A673 (cell line): ENCODE results near the gene RNF123.

Source experiments
- CTCF ChIP-seq: fragments of 300-800, 200-600 bp; sonication (generic); conservative IDR thresholded peaks from 2 replicates; pipeline ENCODE4 v1.5.1; 2017; ENCODE audit warnings: low read depth, mild to moderate bottlenecking, antibody characterized with exemption, low read length, moderate library complexity, mixed read lengths
- EZH2 ChIP-seq: fragments of 200-600 bp; sonication (generic); IDR thresholded peaks from 2 replicates; pipeline ENCODE4 v1.6.1; 2017; ENCODE audit warnings: borderline replicate concordance, low read depth, mild to moderate bottlenecking, mixed read lengths, antibody characterized with exemption, low read length; ENCODE audit not compliant: poor library complexity, severe bottlenecking

- TF ChIP-seq CTCF (no peak), EZH2 (no peak)
Observed at GRCh38 chr3:49657208-49657915, 32.0 kb upstream of the RNF123 start.
